PC-9 (cell line): ENCODE results near the gene NR3C1. TPM values are rescaled to one million over a fixed set of nuclear protein-coding genes. Genes with fewer than 3 reads are reported as not detected.

Source experiments
- BruUV-seq: library from RNA; stranded (reverse); fragments of 400-500 nt; replicated peaks from 2 replicates; lab custom pipeline; 2021; lab: Mats Ljungman, UMichigan
- CTCF ChIA-PET: fragments of 300-600 bp; sonication (Branson Sonifier 250); formaldehyde crosslinking; loops from one replicate; lab custom pipeline; 2022; ENCODE audit warnings: antibody characterized with exemption; lab: Charles Lee
- POLR2A ChIA-PET: fragments of 300-600 bp; sonication (Branson Sonifier 250); formaldehyde crosslinking; loops from one replicate; lab custom pipeline; 2022; ENCODE audit warnings: antibody characterized with exemption; ENCODE audit not compliant: unreplicated experiment; lab: Charles Lee
- DNase-seq, 2 experiments: peaks; one replicate each; pipeline versions ENCODE4 v3.0.0 to v3.0.0-alpha.2; 2015 to 2022; ENCODE audit warnings: mixed read lengths in 1 of 2
- H2AFZ ChIP-seq: fragments of 200-600 bp; sonication (generic); 2 replicates; pipeline ENCODE4 v1.8.1; 2017; ENCODE audit warnings: antibody characterized with exemption
- H3F3A ChIP-seq: fragments of 200-600 bp; sonication (generic); 2 replicates; pipeline ENCODE4 v1.8.1; 2017; ENCODE audit warnings: antibody characterized with exemption, mild to moderate bottlenecking, low read depth; ENCODE audit not compliant: insufficient read depth
- H3K27ac ChIP-seq: fragments of 200-600 bp; sonication (generic); 2 replicates; pipeline ENCODE4 v1.6.1; 2016; ENCODE audit warnings: mixed run types
- H3K27me3 ChIP-seq: fragments of 200-600 bp; sonication (generic); 2 replicates; pipeline ENCODE4 v1.6.1; 2016; ENCODE audit warnings: low read depth, mixed run types; ENCODE audit not compliant: insufficient read depth
- H3K36me3 ChIP-seq: fragments of 200-600 bp; sonication (generic); 2 replicates; pipeline ENCODE4 v1.6.1; 2016; ENCODE audit warnings: low read depth, mixed run types
- H3K4me1 ChIP-seq: fragments of 200-600 bp; sonication (generic); replicated peaks from 2 replicates; pipeline ENCODE4 v1.6.1; 2016; ENCODE audit warnings: mixed run types; ENCODE audit not compliant: insufficient read depth
- H3K4me2 ChIP-seq: fragments of 200-600 bp; sonication (generic); 2 replicates; pipeline ENCODE4 v1.6.1; 2017; ENCODE audit warnings: mixed run types
- H3K4me3 ChIP-seq: fragments of 200-600 bp; sonication (generic); 2 replicates; pipeline ENCODE4 v1.6.1; 2016; ENCODE audit warnings: mixed run types
- H3K79me2 ChIP-seq: fragments of 200-600 bp; sonication (generic); 2 replicates; pipeline ENCODE4 v1.6.1; 2017; ENCODE audit warnings: low read depth, mixed run types
- H3K9me2 ChIP-seq: fragments of 200-600 bp; sonication (generic); 2 replicates; pipeline ENCODE4 v1.8.1; 2017; ENCODE audit warnings: mild to moderate bottlenecking; ENCODE audit not compliant: insufficient read depth
- H3K9me3 ChIP-seq: fragments of 200-600 bp; sonication (generic); 2 replicates; pipeline ENCODE4 v1.8.1; 2016; ENCODE audit warnings: low read depth; ENCODE audit not compliant: insufficient read depth
- H4K20me1 ChIP-seq: fragments of 200-600 bp; sonication (generic); 2 replicates; pipeline ENCODE4 v1.8.1; 2017; ENCODE audit not compliant: insufficient read depth
- CTCF ChIP-seq: fragments of 200-600 bp; sonication (generic); conservative IDR thresholded peaks from 2 replicates; pipeline ENCODE4 v1.6.1; 2017; ENCODE audit warnings: mixed run types, antibody characterized with exemption, mild to moderate bottlenecking, moderate library complexity
- EZH2 ChIP-seq: fragments of 200-600 bp; sonication (generic); IDR thresholded peaks from 2 replicates; pipeline ENCODE4 v1.8.0; 2017; ENCODE audit warnings: antibody characterized with exemption, low read depth
- intact Hi-C: fragments of 100-400 bp; cut with micrococcal nuclease; formaldehyde crosslinking; loops from one replicate; pipeline ENCODE4 v1.10.0; 2022; ENCODE audit not compliant: unreplicated experiment
- total RNA-seq: library from RNA; stranded (reverse); gene quantifications from 2 replicates; pipeline ENCODE4 v1.2.3, GENCODE V29; 2021

Gene NR3C1
- total RNA-seq, 1 experiment from 2014 or later, result 52.8 TPM

GRCh38 chr5:143267186-143267585 is 136.3 kb downstream of the NR3C1 start:
- no peak for TF ChIP-seq CTCF
- no peak for TF ChIP-seq EZH2
- 0 out of 2 replicates have a peak, but pooled peaks cover 3% of the 10 kb centered on the region for H3F3A ChIP-seq
- H4K20me1 ChIP-seq, result no peaks in the 10 kb centered on the region
- H3K36me3 ChIP-seq, result no peaks in the 10 kb centered on the region
- H3K4me2 ChIP-seq, result no peak overlapping the region
- POLR2A ChIA-PET, result no interaction called here
- H3K4me1 ChIP-seq, result 0 out of 2 replicates have a peak, but pooled peaks cover 1% of the 10 kb centered on the region
- no peaks in the 10 kb centered on the region for H3K9me2 ChIP-seq
- CTCF ChIA-PET, result no interaction called here
- intact Hi-C loops, result no loop called here
- no peak overlapping the region for H3K27ac ChIP-seq
- no peak overlapping the region for H2AFZ ChIP-seq
- BruUV-seq, result no TSS peak
- no peaks in the 10 kb centered on the region for H3K27me3 ChIP-seq
- H3K4me3 ChIP-seq, result no peak overlapping the region
- DNase-seq, result no peak
- no peaks in the 10 kb centered on the region for H3K79me2 ChIP-seq
- H3K9me3 ChIP-seq, result 0 out of 2 replicates have a peak, but pooled peaks cover 1% of the 10 kb centered on the region

- Histone ChIP-seq H3K27me3 (no peaks in the 10 kb centered on the region), H2AFZ (no peak overlapping the region), H4K20me1 (no peaks in the 10 kb centered on the region), H3K4me1 (0 out of 2 replicates have a peak, but pooled peaks cover 4% of the 10 kb centered on the region), H3K9me3 (0 out of 2 replicates have a peak, but pooled peaks cover 5% of the 10 kb centered on the region), H3K27ac (no peak overlapping the region), H3K4me3 (no peak overlapping the region), H3K4me2 (no peak overlapping the region), H3K79me2 (no peaks in the 10 kb centered on the region), H3F3A (0 out of 2 replicates have a peak, but pooled peaks cover 3% of the 10 kb centered on the region), H3K36me3 (no peaks in the 10 kb centered on the region), H3K9me2 (no peaks in the 10 kb centered on the region)
- TF ChIP-seq EZH2, result no peak
- TF ChIP-seq CTCF, result no peak
- no peak for DNase-seq
- CTCF ChIA-PET, result interaction anchor here (0.6 kb wide), 1 partner anchor 268 kb away, joined by 3 read pairs; no protein-coding TSS in a partner anchor
- intact Hi-C loops, result no loop called here
- POLR2A ChIA-PET, result no interaction called here
- no TSS peak for BruUV-seq
Observed at GRCh38 chr5:143265995-143266394, 137.5 kb downstream of the NR3C1 start.

GRCh38 chr5:143263272-143263810 is 140.1 kb downstream of the NR3C1 start:
- intact Hi-C loops, result no loop called here
- no peak overlapping the region; the same call in 1 of the 2 replicates for H3K27ac ChIP-seq
- DNase-seq, result no peak

More at GRCh38 chr5:143263272-143263810, 140.1 kb downstream of the NR3C1 start:
- no peak overlapping the region for H3K4me3 ChIP-seq
- 0 out of 2 replicates have a peak, but pooled peaks cover 5% of the 10 kb centered on the region for H3K9me3 ChIP-seq
- CTCF ChIA-PET, result no interaction called here
- H4K20me1 ChIP-seq, result no peaks in the 10 kb centered on the region
- no peak overlapping the region for H3K4me2 ChIP-seq
- TF ChIP-seq CTCF (no peak), EZH2 (no peak)
- peaks cover 3% of the 10 kb centered on the region; the same call in 1 of the 2 replicates for H3F3A ChIP-seq
- H2AFZ ChIP-seq, result no peak overlapping the region
- no peaks in the 10 kb centered on the region for H3K36me3 ChIP-seq
- POLR2A ChIA-PET, result no interaction called here
- no TSS peak for BruUV-seq
- H3K27me3 ChIP-seq, result no peaks in the 10 kb centered on the region
- H3K79me2 ChIP-seq, result no peaks in the 10 kb centered on the region
- no peaks in the 10 kb centered on the region for H3K9me2 ChIP-seq
- 0 out of 2 replicates have a peak, but pooled peaks cover 4% of the 10 kb centered on the region for H3K4me1 ChIP-seq
